HepG2 (cell line): Measurements from ENCODE around the gene CAPZA2. TPM values are rescaled to one million over a fixed set of nuclear protein-coding genes. Genes with fewer than 3 reads are reported as not detected.

Experiments
- AHR ChIP-seq: IDR thresholded peaks from 2 replicates; pipeline ENCODE4 v1.6.1; 2018; ENCODE audit warnings: missing genetic modification reagents, missing compliant biosample characterization
- ERF ChIP-seq: IDR thresholded peaks from 2 replicates; pipeline ENCODE4 v1.6.1; 2018; ENCODE audit warnings: missing biosample characterization, missing genetic modification reagents
- HDAC1 ChIP-seq: sonication (generic); formaldehyde crosslinking; IDR thresholded peaks from 2 replicates; pipeline ENCODE4 v1.5.1; 2020; ENCODE audit warnings: mild to moderate bottlenecking, missing genetic modification reagents
- HNF4G ChIP-seq, 2 experiments: sonication (generic) in 1 of 2; formaldehyde crosslinking in 1 of 2; IDR thresholded peaks; 2 replicates each; pipeline versions ENCODE4 v1.4.0 to v1.6.1; 2011 to 2020; ENCODE audit warnings: borderline replicate concordance in 2 of 2, low read depth in 2 of 2, mild to moderate bottlenecking in 2 of 2, low read length in 1 of 2, missing genetic modification reagents in 1 of 2, moderate library complexity in 1 of 2
- KDM5A ChIP-seq: fragments of 200-600 bp; sonication (generic); IDR thresholded peaks from 2 replicates; pipeline ENCODE4 v1.7.0; 2018; ENCODE audit warnings: antibody characterized with exemption, mild to moderate bottlenecking, low read length, borderline replicate concordance
- KLF16 ChIP-seq, 2 experiments: sonication (generic) in 1 of 2; formaldehyde crosslinking in 1 of 2; IDR thresholded peaks; 2 replicates each; pipeline versions ENCODE4 v1.6.1 to v1.8.0; 2016 to 2023; ENCODE audit warnings: missing genetic modification reagents in 2 of 2, missing compliant biosample characterization in 1 of 2
- MAFF ChIP-seq: IDR thresholded peaks from 2 replicates; pipeline ENCODE4 v1.6.1; 2011; ENCODE audit warnings: low read depth, low read length, improper control_type of control experiment
- MAFG ChIP-seq: sonication (generic); formaldehyde crosslinking; IDR thresholded peaks from 2 replicates; pipeline ENCODE4 v1.5.1; 2020; ENCODE audit warnings: mild to moderate bottlenecking, missing genetic modification reagents
- NCOA1 ChIP-seq: sonication (generic); formaldehyde crosslinking; IDR thresholded peaks from 2 replicates; pipeline ENCODE4 v1.9.0; 2021; ENCODE audit warnings: missing genetic modification reagents
- NR2F2 ChIP-seq: IDR thresholded peaks from 2 replicates; pipeline ENCODE4 v1.6.1; 2012; ENCODE audit warnings: low read depth, inconsistent platforms, borderline replicate concordance
- PPARG ChIP-seq: conservative IDR thresholded peaks from 2 replicates; pipeline ENCODE4 v1.6.1; 2016; ENCODE audit warnings: missing biosample characterization, missing genetic modification reagents
- RAD21 ChIP-seq: fragments of 450-650 bp; formaldehyde crosslinking; IDR thresholded peaks from 2 replicates; pipeline ENCODE4 v1.5.0; 2020; ENCODE audit warnings: mild to moderate bottlenecking
- SRY ChIP-seq: sonication (generic); formaldehyde crosslinking; IDR thresholded peaks from 2 replicates; pipeline ENCODE4 v1.8.0; 2022; ENCODE audit warnings: mild to moderate bottlenecking, missing genetic modification reagents
- STAG1 ChIP-seq: sonication (generic); formaldehyde crosslinking; IDR thresholded peaks from 2 replicates; pipeline ENCODE4 v1.4.0; 2020; ENCODE audit warnings: missing genetic modification reagents
- SYNCRIP ChIP-seq: fragments of 200-400 bp; formaldehyde crosslinking; IDR thresholded peaks from 2 replicates; pipeline ENCODE4 v1.6.1; 2018; ENCODE audit warnings: mild to moderate bottlenecking, low read depth, low read length; ENCODE audit not compliant: insufficient read depth
- ZFP62 ChIP-seq: sonication (generic); formaldehyde crosslinking; IDR thresholded peaks from 2 replicates; pipeline ENCODE4 v1.4.0; 2020; ENCODE audit warnings: missing genetic modification reagents
- ZFP82 ChIP-seq: sonication (generic); formaldehyde crosslinking; IDR thresholded peaks from 2 replicates; pipeline ENCODE4 v1.5.1; 2020; ENCODE audit warnings: mild to moderate bottlenecking, missing genetic modification reagents, borderline replicate concordance
- ZMAT3 ChIP-seq: sonication (generic); formaldehyde crosslinking; conservative IDR thresholded peaks from 2 replicates; pipeline ENCODE4 v1.7.0; 2021; ENCODE audit warnings: missing genetic modification reagents
- ZNF256 ChIP-seq: sonication (generic); formaldehyde crosslinking; conservative IDR thresholded peaks from 2 replicates; pipeline ENCODE4 v1.4.0; 2020; ENCODE audit warnings: missing genetic modification reagents
- ZNF510 ChIP-seq: sonication (generic); formaldehyde crosslinking; IDR thresholded peaks from 2 replicates; pipeline ENCODE4 v1.4.0; 2020; ENCODE audit warnings: low read depth, mild to moderate bottlenecking, missing genetic modification reagents
- ZNF562 ChIP-seq: sonication (generic); formaldehyde crosslinking; IDR thresholded peaks from 2 replicates; pipeline ENCODE4 v1.8.0; 2022; ENCODE audit warnings: missing genetic modification reagents, borderline replicate concordance
- ZNF589 ChIP-seq: sonication (generic); formaldehyde crosslinking; conservative IDR thresholded peaks from 2 replicates; pipeline ENCODE4 v1.8.0; 2022; ENCODE audit warnings: mild to moderate bottlenecking, moderate library complexity, missing genetic modification reagents
- ZNF83 ChIP-seq: sonication (generic); formaldehyde crosslinking; IDR thresholded peaks from 2 replicates; pipeline ENCODE4 v1.4.0; 2020; ENCODE audit warnings: missing genetic modification reagents, mild to moderate bottlenecking, borderline replicate concordance
- polyA plus RNA-seq, 8 experiments: library from polyadenylated mRNA; depleted of rRNA in 3 of 8; stranded (reverse) in 7 of 8; unstranded in 1 of 8; fragments of >200 nt; fragmentation: Illumina TruSeq in 4 of 8; extraction: Trizol in 4 of 8; gene quantifications; 2 replicates each; pipeline versions ENCODE4 v1.2.1 to v1.2.3, GENCODE V29; 2011 to 2016; ENCODE audit warnings: low read depth in 4 of 8, missing spikeins in 1 of 8, mixed read lengths in 1 of 8; ENCODE audit not compliant: insufficient read depth in 1 of 8
- total RNA-seq, 5 experiments: library from RNA; depleted of rRNA; stranded (reverse); fragments of >200 nt; fragmentation: Illumina TruSeq; extraction: Trizol; gene quantifications; 2 replicates each; pipeline ENCODE4 v1.2.3, GENCODE V29; 2016; ENCODE audit warnings: low read depth in 1 of 5
- TF ChIP-seq, protein P1 (sequence below): sonication (generic); formaldehyde crosslinking; conservative IDR thresholded peaks from 2 replicates; pipeline ENCODE4 v1.4.0; 2020; ENCODE audit warnings: mild to moderate bottlenecking, missing genetic modification reagents, moderate library complexity
- TF ChIP-seq, protein P2 (sequence below): sonication (generic); formaldehyde crosslinking; IDR thresholded peaks from 2 replicates; pipeline ENCODE4 v1.9.0; 2021; ENCODE audit warnings: missing genetic modification reagents, borderline replicate concordance
- TF ChIP-seq, protein P3 (sequence below): sonication (generic); formaldehyde crosslinking; IDR thresholded peaks from 2 replicates; pipeline ENCODE4 v1.8.1; 2023; ENCODE audit warnings: missing genetic modification reagents, mild to moderate bottlenecking, borderline replicate concordance

Gene CAPZA2
- total and polyA plus RNA-seq, 2 of the 13 experiments (the other 11 are each of a cell fraction or from before 2014, with no cell fraction given): 38.4 to 199 TPM

DNA sequence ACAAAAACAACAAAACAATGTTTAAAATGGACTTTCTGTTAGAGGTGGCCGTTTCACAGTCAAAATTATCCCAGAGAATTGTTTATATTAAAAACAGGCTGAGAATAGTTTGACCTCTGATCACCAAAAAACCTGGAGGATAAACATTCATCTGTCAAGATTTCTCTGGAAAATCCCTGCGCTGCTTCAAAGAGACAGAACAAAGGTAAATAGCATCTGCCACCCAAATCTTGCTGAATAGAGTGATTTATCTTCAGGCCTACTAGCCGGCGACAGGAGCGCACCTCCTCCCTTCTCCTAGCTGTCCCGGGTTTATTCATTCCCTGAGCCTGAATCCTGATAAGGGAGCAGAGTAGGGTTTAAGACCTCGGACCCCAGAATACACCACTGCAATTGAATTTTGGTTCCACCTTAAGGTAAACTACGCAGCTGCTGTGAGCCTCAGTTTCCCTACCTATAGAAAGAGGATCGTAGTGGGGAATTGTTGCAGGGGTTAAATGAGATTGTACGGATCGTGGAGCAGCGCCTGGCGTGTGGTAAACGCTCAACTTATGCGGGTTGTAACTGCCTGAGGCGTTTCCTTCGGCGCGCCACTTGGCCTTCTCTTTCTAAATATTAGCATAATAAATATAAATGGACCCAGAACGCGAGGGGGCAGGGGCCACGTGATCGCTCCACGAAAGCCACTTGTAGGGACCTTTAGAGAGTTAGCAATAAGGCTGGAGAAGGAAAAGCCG is 90.4 kb downstream of the CAPZA2 start (continued):
- TF ChIP-seq, protein P1, sequence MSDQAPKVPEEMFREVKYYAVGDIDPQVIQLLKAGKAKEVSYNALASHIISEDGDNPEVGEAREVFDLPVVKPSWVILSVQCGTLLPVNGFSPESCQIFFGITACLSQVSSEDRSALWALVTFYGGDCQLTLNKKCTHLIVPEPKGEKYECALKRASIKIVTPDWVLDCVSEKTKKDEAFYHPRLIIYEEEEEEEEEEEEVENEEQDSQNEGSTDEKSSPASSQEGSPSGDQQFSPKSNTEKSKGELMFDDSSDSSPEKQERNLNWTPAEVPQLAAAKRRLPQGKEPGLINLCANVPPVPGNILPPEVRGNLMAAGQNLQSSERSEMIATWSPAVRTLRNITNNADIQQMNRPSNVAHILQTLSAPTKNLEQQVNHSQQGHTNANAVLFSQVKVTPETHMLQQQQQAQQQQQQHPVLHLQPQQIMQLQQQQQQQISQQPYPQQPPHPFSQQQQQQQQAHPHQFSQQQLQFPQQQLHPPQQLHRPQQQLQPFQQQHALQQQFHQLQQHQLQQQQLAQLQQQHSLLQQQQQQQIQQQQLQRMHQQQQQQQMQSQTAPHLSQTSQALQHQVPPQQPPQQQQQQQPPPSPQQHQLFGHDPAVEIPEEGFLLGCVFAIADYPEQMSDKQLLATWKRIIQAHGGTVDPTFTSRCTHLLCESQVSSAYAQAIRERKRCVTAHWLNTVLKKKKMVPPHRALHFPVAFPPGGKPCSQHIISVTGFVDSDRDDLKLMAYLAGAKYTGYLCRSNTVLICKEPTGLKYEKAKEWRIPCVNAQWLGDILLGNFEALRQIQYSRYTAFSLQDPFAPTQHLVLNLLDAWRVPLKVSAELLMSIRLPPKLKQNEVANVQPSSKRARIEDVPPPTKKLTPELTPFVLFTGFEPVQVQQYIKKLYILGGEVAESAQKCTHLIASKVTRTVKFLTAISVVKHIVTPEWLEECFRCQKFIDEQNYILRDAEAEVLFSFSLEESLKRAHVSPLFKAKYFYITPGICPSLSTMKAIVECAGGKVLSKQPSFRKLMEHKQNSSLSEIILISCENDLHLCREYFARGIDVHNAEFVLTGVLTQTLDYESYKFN: 0 out of 2 replicates have a peak, but pooled peaks have one; percentile 16
- TF ChIP-seq KDM5A (peak; percentile 30; the same call in 1 of the 2 replicates), ZMAT3 (CRISPR knock-in tag) (0 out of 2 replicates have a peak, but pooled peaks have one; percentile 21), ERF (CRISPR knock-in tag) (no peak), SRY (no peak), STAG1 (no peak), RAD21 (CRISPR knock-in tag) (no peak), ZNF510 (no peak), NR2F2 (no peak), KLF16 (CRISPR knock-in tag; IDR thresholded peaks at IDR 0.05) (peak in 1 of 2 experiments; percentile 37; a peak in 1 of 4 replicates), MAFF (peak; percentile 29; the same call in 1 of the 2 replicates), ZNF83 (CRISPR knock-in tag) (no peak), PPARG (CRISPR knock-in tag) (peak; percentile 28; the same call in 1 of the 2 replicates), ZFP62 (no peak), HNF4G (IDR thresholded peaks at IDR 0.05; ENCODE audit: borderline replicate concordance, low read depth, low read length) (no peak), HNF4G (CRISPR knock-in tag; IDR thresholded peaks at IDR 0.05; ENCODE audit: borderline replicate concordance, low read depth) (no peak), MAFG (CRISPR knock-in tag) (0 out of 2 replicates have a peak, but pooled peaks have one; percentile 42), HDAC1 (peak; percentile 42; the same call in 1 of the 2 replicates), NCOA1 (CRISPR knock-in tag) (no peak), ZNF589 (no peak), ZNF562 (no peak), ZFP82 (CRISPR knock-in tag) (no peak), AHR (CRISPR knock-in tag) (no peak), ZNF256 (no peak), SYNCRIP (no peak)
- TF ChIP-seq, protein P2, sequence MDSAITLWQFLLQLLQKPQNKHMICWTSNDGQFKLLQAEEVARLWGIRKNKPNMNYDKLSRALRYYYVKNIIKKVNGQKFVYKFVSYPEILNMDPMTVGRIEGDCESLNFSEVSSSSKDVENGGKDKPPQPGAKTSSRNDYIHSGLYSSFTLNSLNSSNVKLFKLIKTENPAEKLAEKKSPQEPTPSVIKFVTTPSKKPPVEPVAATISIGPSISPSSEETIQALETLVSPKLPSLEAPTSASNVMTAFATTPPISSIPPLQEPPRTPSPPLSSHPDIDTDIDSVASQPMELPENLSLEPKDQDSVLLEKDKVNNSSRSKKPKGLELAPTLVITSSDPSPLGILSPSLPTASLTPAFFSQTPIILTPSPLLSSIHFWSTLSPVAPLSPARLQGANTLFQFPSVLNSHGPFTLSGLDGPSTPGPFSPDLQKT (CRISPR knock-in tag): no peak
- TF ChIP-seq, protein P3, sequence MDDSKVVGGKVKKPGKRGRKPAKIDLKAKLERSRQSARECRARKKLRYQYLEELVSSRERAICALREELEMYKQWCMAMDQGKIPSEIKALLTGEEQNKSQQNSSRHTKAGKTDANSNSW: no peak
